ENCODE data around the gene PPP1R36. TPM values are rescaled to one million over a fixed set of nuclear protein-coding genes. Genes with fewer than 3 reads are reported as not detected.
A peak's percentile ranks its signal among the peaks of the same experiment; 100 is the strongest.
"Not testable (repeated sequence)": the region's sequence is repeated elsewhere in the genome, so short reads cannot be mapped to it uniquely, and the experiment has no call there.

PPP1R36 gene
- total RNA-seq, 1 experiment from 2014 or later, result 0.24 TPM

DNA sequence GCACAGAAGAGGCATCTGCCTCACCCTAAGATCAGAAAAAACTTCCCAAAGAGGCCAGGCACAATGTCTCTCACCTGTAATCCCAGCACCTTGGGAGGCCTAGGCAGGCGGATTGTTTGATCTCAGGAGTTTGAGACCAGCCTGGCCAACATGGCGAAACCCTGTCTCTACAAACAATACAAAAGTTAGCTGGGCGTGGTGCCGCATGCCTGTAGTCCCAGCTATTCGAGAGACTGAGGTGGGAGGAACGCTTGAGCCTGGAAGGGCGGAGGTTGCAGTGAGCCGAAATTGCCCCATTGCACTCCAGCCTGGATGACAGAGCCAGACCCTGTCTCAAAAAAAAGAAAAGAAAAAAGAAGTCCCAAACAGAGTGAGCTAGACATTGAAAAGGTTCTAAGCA, 40.7 kb upstream of the PPP1R36 start:
- no peaks in the 10 kb centered on the region for H3K27me3 ChIP-seq
- H3K9me3 ChIP-seq (replicated peaks), result no peaks in the 10 kb centered on the region
- H3K27ac ChIP-seq, result no peak overlapping the region
- H3K4me3 ChIP-seq, result no peak overlapping the region
- peaks cover 7% of the 10 kb centered on the region for H3K36me3 ChIP-seq
- DNase-seq, result no peak
- H3K4me1 ChIP-seq, result 0 out of 2 replicates have a peak, but pooled peaks cover 3% of the 10 kb centered on the region

DNA sequence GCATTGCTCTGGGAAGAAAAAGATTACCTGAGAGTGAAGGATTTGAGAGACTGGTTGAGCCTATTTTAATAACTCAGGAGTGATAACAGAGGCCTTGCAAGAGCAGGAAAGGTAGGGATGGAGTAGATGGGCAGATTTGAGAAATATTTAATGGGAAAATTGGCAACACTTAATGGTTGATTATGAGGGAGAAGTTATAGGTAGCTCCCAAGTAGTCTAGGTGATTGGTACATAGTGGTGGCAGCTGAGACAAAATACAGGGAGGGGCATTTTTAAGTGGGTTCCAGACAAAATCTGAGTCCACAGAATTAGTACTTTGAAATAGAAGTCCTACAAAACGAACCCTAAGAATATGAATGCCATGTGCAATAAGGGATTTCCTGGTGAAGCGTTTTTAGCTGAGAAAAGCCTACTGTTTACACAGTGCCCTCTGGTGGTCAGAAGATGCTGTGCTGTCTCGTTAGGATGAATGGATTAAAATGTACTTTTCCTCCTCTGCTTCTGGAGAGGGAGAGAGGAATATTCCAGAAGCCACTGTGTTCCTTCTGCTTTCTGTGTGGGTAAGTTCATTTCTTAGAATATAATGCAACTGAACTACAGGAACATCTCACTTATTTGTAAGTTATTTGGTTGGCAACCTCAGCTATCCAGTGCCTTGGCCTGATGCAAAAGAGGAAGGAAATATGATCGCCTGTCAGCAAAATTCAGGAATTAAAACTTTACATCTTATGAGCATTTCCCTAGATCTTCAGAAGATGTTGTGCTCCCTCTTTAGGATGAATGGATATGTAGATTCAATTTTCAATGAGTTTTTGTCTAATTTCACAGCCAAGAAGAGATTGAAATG, 38.7 kb upstream of the PPP1R36 start:
- H3K27me3 ChIP-seq, result no peaks in the 10 kb centered on the region
- no peak overlapping the region for H3K27ac ChIP-seq
- 0 out of 2 replicates have a peak, but pooled peaks cover 3% of the 10 kb centered on the region for H3K4me1 ChIP-seq
- no peak overlapping the region for H3K4me3 ChIP-seq
- H3K9me3 ChIP-seq (replicated peaks), result no peaks in the 10 kb centered on the region
- peaks cover 7% of the 10 kb centered on the region for H3K36me3 ChIP-seq
- peak; percentile 44 to 83 for DNase-seq

DNA sequence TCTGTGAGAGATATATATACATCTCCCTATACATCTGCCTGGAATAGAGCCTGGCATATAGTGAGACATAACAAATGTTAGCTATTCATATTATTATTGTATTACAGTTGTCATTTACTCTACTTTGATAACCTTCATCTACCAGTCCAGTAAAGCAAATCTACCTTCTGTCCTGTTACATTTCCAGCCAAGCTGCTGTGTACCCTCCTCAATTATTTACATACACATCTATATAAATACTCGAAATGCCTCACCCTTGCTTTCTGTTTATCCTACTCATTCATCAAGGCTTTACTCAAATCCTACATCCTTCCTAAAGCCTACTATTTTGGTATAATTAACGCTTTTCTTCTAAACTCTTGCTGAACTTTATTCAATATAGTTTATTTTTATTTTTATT, 36.5 kb upstream of the PPP1R36 start:
- H3K27ac ChIP-seq, result no peak overlapping the region
- DNase-seq, result no peak
- no peaks in the 10 kb centered on the region for H3K9me3 ChIP-seq (replicated peaks)
- no peaks in the 10 kb centered on the region for H3K27me3 ChIP-seq
- peaks cover 7% of the 10 kb centered on the region for H3K36me3 ChIP-seq
- H3K4me3 ChIP-seq, result no peak overlapping the region
- H3K4me1 ChIP-seq, result no peaks in the 10 kb centered on the region

DNA sequence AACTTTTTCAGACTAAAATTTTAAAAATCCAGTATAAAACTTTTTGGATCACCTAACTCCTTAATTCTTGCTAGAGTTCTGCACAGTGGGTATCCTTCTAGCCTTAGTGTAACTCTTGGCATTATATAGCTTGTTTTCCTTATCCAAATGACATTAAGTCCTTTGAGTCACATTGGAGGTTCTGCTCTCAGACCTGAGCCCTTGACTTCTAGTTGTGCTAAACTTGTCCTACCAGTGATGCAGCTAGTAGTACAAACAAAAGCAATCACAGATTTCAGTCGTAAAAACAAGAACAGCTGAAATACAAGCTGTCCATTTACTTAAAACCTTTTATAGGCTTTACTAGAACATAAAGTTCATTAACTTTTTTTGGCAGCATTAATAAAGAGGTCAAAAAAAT, 34.7 kb upstream of the PPP1R36 start:
- no peak for DNase-seq
- Histone ChIP-seq H3K9me3 (replicated peaks) (no peaks in the 10 kb centered on the region), H3K36me3 (peaks cover 7% of the 10 kb centered on the region), H3K27me3 (no peaks in the 10 kb centered on the region), H3K4me3 (no peak overlapping the region), H3K27ac (no peak overlapping the region), H3K4me1 (no peaks in the 10 kb centered on the region)

DNA sequence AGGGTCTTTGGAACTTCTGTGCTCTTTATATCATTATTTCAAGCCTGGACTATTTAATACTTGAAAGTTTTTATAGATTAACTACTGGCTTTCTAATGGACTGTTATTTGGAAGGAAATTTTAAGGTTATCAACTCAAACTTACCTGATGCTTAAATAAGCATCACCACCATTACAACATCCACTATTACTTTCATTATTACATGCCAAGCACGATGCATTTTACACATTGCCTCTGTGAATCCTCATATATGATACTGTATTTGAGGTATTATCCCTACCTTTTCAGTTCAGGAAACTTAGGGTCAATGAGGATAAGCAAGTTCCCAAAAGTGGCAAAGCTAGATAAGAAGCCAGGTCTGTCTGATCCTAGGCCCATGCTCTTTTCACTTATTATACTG, 32.8 kb upstream of the PPP1R36 start:
- Histone ChIP-seq H3K4me1 (no peaks in the 10 kb centered on the region), H3K36me3 (peaks cover 7% of the 10 kb centered on the region), H3K9me3 (replicated peaks) (no peaks in the 10 kb centered on the region), H3K27ac (no peak overlapping the region), H3K4me3 (no peak overlapping the region), H3K27me3 (no peaks in the 10 kb centered on the region)
- no peak for DNase-seq

DNA sequence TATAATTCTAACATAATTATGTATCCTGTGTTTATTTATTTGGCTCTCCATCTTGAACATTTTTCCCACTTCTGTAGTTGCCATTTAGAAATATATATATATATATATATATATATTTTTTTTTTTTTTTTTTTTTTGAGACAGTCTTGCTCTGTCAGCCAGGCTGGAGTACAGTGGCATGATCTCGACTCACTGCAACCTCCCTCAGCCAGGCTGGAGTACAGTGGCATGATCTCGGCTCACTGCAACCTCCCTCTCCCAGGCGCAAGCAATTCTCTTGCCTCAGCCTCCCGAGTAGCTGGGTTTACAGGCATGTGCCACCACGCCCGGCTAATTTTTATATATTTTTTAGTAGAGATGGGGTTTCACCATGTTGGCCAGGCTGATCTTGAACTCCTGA, 32.1 kb upstream of the PPP1R36 start:
- H3K27me3 ChIP-seq; DNase-seq; H3K27ac ChIP-seq; H3K4me3 ChIP-seq; H3K4me1 ChIP-seq; H3K9me3 ChIP-seq (replicated peaks); H3K36me3 ChIP-seq: not testable (repeated sequence)

GRCh38 chr14:64518229-64518628, 31.5 kb upstream of the PPP1R36 start:
- DNase-seq, result no peak
- H3K27me3 ChIP-seq, result no peaks in the 10 kb centered on the region
- no peaks in the 10 kb centered on the region for H3K9me3 ChIP-seq (replicated peaks)
- H3K27ac ChIP-seq, result no peak overlapping the region
- H3K4me1 ChIP-seq, result no peaks in the 10 kb centered on the region
- H3K36me3 ChIP-seq, result peaks cover 8% of the 10 kb centered on the region
- H3K4me3 ChIP-seq, result no peak overlapping the region

- no peaks in the 10 kb centered on the region for H3K9me3 ChIP-seq (replicated peaks)
- no peaks in the 10 kb centered on the region for H3K27me3 ChIP-seq
- no peak overlapping the region for H3K4me3 ChIP-seq
- H3K36me3 ChIP-seq, result peaks cover 18% of the 10 kb centered on the region
- no peak overlapping the region for H3K27ac ChIP-seq
- no peak for DNase-seq
- H3K4me1 ChIP-seq, result no peaks in the 10 kb centered on the region
Observed at GRCh38 chr14:64520699-64521098, 29.1 kb upstream of the PPP1R36 start.

DNA sequence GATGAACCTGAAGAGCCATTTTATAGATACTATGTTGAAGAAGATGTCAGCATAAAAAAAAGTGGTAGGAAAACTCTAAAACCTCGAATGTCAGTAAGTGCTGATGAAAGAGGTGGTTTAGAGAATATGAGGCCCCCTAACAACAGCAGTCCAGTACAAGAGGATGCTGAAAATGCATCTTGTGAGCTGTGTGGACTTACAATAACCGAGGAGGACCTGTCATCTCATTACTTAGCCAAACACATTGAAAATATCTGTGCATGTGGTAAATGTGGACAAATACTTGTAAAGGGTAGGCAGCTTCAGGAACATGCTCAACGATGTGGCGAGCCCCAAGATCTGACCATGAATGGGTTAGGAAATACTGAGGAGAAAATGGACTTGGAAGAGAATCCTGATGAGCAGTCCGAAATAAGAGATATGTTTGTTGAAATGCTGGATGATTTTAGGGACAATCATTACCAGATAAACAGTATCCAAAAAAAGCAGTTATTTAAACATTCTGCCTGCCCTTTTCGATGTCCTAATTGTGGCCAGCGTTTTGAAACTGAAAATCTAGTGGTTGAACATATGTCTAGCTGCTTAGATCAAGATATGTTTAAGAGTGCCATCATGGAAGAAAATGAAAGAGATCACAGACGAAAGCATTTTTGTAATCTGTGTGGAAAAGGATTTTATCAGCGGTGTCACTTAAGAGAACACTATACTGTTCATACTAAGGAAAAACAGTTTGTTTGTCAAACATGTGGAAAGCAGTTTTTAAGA, 27.0 kb upstream of the PPP1R36 start:
- no peak for DNase-seq
- no peak overlapping the region for H3K4me3 ChIP-seq
- H3K27ac ChIP-seq, result no peak overlapping the region
- H3K9me3 ChIP-seq (replicated peaks), result no peaks in the 10 kb centered on the region
- no peaks in the 10 kb centered on the region for H3K4me1 ChIP-seq
- peaks cover 21% of the 10 kb centered on the region for H3K36me3 ChIP-seq
- no peaks in the 10 kb centered on the region for H3K27me3 ChIP-seq

- Histone ChIP-seq H3K4me3 (no peak overlapping the region), H3K9me3 (replicated peaks) (no peaks in the 10 kb centered on the region), H3K4me1 (no peaks in the 10 kb centered on the region), H3K27ac (no peak overlapping the region), H3K36me3 (peaks cover 21% of the 10 kb centered on the region), H3K27me3 (no peaks in the 10 kb centered on the region)
- no peak for DNase-seq
Observed at GRCh38 chr14:64525354-64525753, 24.4 kb upstream of the PPP1R36 start.

DNA sequence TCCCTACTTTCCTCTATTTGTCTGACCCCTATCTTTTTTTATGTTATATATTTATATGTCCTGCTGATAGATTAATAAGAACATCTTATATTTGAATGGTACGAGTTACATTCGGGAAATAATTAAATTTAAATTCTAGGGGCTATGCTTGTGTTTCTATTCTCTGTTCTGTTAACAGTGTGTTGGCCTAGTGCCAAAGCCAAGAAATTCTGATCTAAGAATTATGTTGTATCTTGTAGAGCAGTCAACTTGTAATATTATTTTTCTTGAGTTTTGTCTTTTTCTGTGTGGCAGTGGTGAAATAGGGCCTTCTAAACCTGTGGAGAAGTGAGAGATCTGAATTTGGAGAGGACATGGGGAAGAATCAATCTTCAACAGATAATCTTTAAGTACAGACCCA, 18.2 kb upstream of the PPP1R36 start:
- H3K27ac ChIP-seq, result no peak overlapping the region
- H3K36me3 ChIP-seq, result no peaks in the 10 kb centered on the region
- H3K4me1 ChIP-seq, result no peaks in the 10 kb centered on the region
- H3K9me3 ChIP-seq (replicated peaks), result no peaks in the 10 kb centered on the region
- H3K27me3 ChIP-seq, result no peaks in the 10 kb centered on the region
- no peak overlapping the region for H3K4me3 ChIP-seq
- no peak for DNase-seq

DNA sequence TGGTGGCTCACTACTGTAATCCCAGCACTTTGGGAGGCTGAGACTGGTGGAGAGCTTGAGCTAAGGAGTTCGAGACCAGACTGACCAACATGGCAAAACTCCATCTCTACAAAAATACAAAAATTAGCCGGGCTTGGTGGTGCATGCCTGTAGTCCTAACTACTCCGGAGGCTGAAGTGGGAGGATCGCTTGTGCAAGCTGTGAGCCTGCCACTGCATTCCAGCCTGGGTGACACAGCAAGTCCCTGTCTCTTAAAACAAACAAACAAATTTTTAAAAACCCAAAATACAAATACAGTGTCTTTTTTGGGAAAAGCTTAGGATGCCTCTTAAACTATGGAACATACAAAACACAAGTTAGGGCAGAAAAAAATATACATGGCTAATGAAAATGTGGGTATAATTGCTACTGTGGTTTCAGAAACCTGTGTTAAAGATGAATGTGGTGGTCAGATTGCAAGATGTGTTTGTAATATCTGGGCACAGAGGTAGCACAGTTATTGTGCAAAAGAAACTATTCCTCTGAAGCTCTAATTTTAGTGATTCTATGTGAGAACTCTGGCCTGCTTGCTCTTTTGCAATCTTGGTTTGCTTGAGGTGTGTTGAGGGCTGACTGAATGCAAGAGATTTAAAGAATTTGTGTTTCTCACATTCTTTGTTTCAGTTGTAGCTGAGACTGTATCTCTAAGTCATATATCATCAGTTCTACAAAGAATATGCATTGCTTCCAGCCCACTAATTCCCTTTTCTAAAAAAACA, 13.1 kb upstream of the PPP1R36 start:
- Histone ChIP-seq H3K36me3 (no peaks in the 10 kb centered on the region), H3K4me1 (no peaks in the 10 kb centered on the region), H3K27me3 (no peaks in the 10 kb centered on the region), H3K4me3 (no peak overlapping the region), H3K9me3 (replicated peaks) (no peaks in the 10 kb centered on the region), H3K27ac (no peak overlapping the region)
- DNase-seq, result no peak

- Histone ChIP-seq H3K27ac (peak within 1 kb of the TSS; percentile 70), H3K9me3 (replicated peaks) (no peaks in the 10 kb centered on the region), H3K36me3 (no peaks in the 10 kb centered on the region), H3K4me3 (peak within 1 kb of the TSS; percentile 62), H3K27me3 (no peaks in the 10 kb centered on the region), H3K4me1 (no peaks in the 10 kb centered on the region)
- DNase-seq, result peak; percentile 90
Observed at GRCh38 chr14:64540208-64541202, 9.3 kb upstream of the PPP1R36 start, which contains the start of gene HSPA2. TSS of gene HSPA2 (plus strand) at chr14:64540741. CDS start at chr14:64540850, 109 bp downstream.

Measured in SJCRH30 (cell line).